ENCODE measurements around the gene RAB40C.

- TF ChIP-seq CTCF (IDR thresholded peaks at IDR 0.05) (no peak), POLR2AphosphoS5 (IDR thresholded peaks at IDR 0.05) (no peak), EP300 (IDR thresholded peaks at IDR 0.05) (no peak)
Measured at GRCh38 chr16:634996-635395, 45.1 kb downstream of the RAB40C start.
